Measurements from ENCODE around the gene ABR. TPM values are rescaled to one million over a fixed set of nuclear protein-coding genes. Genes with fewer than 3 reads are reported as not detected.
"Not testable (repeated sequence)": the region's sequence is repeated elsewhere in the genome, so short reads cannot be mapped to it uniquely, and the experiment has no call there.

Gene ABR
- total RNA-seq, 1 donor from 2014 or later = 62.5 TPM

DNA sequence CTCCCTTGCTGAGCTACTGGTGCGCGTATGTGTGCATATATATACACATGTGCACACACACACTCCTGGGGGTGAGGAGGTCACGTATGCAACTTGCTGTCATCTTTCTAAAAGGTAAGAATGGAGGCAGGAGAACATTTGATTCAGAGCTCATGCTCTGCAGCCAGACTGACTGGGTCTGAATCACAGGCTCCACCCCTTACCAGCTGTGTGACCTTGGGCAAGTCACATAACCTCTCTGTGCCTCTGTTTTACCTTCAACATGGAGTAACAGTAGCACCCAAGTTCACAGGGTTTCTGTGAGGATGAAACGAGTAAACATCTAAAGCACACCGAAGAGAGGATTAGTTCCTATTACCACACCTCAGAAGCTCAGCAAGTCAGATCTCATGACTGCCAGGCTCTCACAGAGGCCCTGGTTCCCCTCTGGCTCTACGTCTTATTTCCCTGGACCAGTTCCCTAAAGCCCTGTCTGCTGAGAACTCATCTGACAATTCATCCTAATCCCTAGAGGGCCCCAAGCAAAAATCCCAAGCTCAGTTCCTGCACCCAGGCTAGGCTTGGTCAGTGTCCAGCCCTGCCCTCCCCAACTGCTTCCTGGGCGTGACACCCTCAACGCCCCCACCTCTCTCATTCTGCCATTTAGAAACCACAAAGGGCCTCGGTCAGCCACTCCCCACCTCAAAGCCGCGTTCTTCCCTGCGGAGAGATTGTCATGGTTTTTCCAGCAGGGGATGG, 28.7 kb downstream of the ABR start:
- no peak for DNase-seq (ENCODE audit: extremely low read depth, low read depth, low spot score)

DNA sequence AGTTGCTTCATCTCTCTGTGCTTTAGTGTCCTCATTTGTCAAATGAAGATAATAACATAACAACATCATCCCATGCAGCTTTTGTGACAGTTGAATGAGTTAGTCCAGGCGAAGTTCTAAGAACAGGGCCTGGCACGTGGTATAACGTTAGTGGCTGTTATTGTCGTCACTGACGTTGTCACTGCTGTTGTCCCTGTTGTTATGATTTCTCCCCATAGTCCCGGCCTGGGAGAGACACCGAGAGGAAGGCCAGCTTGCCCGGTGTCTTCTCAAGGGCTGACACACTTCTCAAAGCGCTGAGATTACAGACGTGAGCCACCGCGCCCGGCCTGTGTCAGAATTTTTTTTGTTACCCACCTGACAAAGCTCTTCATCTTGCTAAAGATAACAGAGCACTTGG, 29.9 kb downstream of the ABR start:
- DNase-seq (ENCODE audit: extremely low read depth, low read depth, low spot score) = no peak

DNA sequence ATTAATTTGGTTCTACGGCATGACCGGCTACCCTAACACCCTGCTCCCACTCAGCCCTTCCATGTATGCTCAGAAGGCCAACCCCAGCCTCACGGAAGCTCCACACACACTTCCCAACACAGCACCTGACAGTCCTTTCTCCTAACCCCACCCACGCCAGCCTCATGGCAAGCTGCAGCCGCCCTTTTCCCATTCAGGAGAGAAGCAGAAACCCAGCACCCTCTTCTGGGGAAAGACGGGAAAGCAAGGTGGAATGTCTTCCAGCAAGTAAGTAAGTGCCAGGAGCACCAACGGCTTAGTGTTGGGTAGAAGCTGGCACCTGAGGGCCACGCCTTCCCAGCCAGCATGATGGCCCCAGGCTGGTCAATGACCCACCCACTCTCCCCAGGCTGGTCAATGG, 32.1 kb downstream of the ABR start:
- DNase-seq (ENCODE audit: extremely low read depth, low read depth, low spot score) = no peak

DNA sequence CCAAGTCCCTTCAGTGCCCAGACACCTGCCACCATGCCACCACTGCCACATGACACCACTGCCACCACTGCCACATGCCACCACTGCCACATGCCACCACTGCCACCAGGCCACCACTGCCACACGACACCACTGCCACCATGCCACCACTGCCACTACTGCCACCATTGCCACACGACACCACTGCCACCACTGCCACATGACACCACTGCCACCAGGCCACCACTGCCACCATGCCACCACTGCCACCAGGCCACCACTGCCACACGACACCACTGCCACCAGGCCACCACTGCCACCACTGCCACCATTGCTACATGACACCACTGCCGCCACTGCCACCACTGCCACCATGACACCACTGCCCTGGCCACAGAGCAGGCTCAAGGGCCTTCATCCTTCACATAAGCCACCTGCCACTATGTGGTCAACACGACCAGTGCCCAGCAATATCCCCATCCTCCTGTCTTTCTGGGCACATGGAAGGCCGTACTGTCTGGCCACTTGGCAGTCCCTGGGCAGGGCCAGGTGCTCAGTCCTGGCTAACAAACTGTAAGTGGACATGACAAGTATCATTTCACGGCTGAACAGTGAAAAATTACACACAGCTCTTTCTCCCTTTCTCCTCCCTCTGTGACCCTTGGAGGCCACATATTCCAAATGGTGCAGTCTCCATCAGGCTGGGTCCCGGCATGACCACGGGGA, 33.1 kb downstream of the ABR start:
- no peak for DNase-seq (ENCODE audit: extremely low read depth, low read depth, low spot score)

DNA sequence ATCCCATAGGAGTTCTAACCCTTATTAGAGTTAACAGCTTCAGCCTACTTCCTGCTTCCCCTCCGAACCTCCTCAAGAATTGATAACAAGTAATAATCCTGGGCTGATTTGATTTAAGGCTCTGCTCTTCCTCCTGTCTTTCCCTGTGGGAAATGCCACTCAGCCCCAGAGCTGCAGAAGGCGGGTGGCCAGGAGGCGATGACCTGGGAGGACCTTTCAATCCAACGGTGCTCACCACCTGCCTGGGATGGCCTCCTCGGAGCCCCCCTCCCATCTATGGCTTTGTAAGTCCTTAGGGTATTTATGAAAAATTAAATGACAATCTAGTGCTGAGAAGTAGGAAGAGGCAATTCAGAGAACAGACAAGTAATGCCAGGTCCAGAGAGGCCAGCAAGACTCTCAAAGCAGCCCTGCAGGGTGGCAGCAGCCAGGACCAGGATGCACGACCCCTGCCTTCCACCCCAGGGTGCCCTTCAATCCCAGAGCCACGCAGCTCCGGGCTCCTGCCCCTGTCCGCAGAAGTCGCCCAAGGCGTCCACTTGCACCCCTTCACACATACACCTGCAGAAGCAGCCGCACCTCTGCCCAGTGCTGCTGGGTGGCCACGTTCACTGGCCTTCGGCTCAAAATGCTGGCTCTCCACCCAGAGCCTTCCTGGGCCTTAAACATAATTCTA, 34.3 kb downstream of the ABR start:
- DNase-seq (ENCODE audit: extremely low read depth, low read depth, low spot score) = no peak

DNA sequence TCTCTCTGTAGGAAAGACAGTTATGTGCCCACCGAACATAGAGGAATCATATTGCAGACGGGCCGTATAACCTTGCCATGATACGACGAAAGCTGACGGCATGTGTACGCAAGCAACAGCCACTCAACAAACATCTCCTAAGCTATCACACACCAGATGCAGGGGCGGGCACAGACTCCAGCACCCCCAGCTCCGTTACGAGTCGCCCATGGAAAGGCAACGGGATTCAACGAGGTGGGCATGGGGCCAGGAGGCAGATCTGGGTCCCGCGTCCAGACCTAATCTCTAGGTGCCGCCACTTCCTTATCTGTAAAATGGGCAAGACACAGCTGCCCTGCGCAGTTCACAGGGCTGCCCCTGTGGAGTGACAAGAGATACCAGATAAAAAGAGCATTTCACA, 35.6 kb downstream of the ABR start:
- no peak for DNase-seq (ENCODE audit: extremely low read depth, low read depth, low spot score)

DNA sequence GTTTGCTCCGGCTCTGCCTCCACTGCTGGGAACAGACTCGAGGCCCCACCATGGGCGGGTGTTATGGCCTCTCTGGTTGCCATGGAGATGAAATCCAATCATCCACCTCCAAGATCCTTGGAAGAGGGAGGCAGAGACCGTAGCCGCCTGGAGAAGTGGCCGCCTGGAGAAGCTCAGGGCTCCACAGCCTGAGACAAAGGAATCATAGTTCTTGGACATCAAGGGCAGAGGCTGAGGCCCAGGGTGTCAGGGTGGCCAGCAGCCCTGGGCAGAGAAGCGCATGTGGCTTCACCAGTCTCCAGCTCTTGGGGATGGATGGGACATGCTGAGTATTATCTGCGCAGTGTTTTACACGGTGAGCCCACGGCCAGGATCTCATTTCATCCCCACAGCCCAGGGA, 36.2 kb downstream of the ABR start:
- DNase-seq (ENCODE audit: extremely low read depth, low read depth, low spot score) = no peak

DNA sequence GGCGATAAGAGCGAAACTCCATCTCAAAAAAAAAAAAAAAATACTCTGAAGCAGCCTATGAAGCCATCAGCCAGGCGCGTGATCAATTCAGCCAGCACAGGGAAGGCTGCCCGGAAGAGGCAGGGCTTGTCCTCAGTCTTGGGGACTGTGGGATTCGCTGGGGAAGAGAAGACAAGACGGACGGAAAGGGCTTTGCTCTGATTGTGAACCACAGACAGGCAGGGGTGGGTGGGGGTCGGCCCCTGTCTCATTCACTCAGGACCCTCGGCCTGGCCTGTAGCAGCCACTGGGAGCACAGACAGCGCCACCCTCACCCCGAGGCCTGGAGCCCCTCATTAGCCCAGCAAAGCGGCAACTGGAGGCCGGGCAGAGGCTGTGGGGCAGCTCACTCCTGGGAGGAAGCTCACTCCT, 37.2 kb downstream of the ABR start:
- no peak for DNase-seq (ENCODE audit: extremely low read depth, low read depth, low spot score)

DNA sequence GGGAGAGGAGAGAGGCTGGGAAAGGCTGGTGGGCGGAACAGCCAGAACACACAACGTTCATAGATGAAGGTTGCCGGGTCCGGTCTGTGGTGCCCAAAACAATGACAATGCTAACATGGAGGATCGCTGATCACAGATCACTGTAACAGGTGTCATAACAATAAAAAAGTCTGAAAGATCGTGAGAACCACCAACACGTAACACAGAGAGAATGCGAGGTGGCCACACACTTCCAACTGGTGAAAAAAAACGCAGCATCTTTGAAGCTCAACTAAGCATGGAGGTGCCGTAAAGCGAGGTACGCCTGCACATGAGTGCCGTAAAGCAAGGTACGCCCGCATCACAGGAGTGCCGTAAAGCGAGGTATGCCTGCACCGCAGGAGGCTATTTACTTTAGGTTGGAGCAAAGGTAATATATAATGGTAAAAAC, 42.3 kb downstream of the ABR start:
- no peak for DNase-seq (ENCODE audit: extremely low read depth, low read depth, low spot score)

DNA sequence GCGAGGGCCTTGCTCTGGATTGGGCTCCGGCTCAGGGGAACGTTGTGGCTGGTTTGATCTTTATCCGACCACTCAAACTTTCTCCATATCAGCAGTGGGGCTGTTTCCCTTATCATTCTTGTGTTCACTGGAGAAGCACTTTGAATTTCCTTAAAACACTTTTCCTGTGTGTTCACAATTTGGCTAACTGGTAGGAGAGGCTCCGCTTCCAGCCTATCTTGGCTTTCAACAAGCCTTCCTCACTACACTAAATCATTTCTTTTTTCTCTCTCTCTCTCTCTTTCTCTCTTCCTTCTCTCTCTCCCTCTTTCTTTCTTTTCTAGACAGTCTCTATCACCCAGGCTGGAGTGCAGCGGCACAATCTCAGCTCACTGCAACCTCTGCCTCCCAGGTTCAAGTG, 43.0 kb downstream of the ABR start:
- DNase-seq (ENCODE audit: extremely low read depth, low read depth, low spot score) = no peak

DNA sequence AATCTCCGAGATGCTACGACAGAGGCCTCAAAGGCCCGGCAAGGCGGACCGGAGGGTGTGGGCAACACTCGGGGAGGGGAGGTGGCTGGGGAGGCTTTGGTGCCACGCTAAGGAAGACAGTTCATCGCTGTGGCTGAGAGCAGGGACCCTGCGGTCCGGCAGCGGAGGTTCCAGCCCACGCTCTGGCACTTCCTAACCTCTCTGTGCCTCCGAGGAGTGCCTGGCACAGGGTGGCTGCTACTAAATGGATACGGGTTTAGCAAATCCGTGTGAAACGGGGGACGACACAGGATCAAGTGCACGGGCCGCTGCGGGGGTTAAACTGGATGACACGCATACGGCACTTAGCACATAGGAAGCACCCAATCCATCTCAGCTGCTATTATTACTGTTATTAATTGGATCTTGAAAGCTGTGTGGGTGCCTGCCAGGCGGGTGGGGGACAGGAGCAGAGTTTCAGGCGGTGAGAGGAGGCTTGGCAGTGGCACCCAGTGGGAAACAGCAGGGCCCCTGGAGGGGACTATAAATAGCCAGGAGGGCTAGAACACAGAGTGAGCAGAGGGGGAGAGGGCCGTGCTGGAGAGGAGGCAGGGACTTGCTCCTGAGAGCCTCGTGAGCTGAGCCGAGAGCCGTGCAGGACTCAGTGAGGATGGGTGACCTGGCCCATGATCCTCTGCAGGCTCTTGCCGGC, 45.0 kb downstream of the ABR start:
- no peak for DNase-seq (ENCODE audit: extremely low read depth, low read depth, low spot score)

DNA sequence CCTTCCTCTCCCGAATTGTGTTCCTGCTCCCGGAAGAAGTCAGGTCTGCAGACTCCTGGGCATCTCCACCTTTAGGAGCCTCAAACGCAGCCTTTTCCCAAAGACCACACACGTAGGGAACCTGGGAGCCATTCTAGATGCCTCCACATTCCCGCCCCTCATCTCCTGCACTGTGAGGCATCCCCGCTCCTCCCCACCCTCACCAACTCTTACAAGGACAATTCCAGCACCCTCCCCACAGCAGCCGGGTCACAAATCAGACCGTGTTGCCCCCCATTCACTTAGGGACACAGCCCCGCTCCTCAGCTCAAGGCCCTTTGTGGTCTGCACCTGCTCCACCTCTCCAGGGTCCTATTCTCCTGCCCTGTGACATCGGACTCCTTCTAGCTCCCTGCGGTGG, 49.6 kb downstream of the ABR start:
- no peak for DNase-seq (ENCODE audit: extremely low read depth, low read depth, low spot score)

DNA sequence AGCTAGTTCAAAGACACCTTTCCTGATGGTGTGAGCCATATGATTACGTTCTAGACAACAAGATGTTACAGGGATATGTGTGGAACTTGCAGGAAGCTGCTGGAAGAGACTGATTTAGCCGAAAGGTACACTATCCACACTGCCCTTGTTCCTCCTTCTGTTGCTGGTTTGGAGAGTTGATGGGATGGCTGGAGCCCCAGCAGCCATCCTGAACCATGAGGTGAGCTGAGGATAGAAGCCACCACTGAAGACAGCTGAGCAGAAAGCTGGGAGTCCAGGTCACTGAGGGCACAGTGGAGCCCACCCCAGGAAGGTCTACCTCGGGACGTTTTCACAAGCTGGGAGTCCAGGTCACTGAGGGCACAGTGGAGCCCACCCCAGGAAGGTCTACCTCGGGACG, 51.3 kb downstream of the ABR start:
- DNase-seq (ENCODE audit: extremely low read depth, low read depth, low spot score) = not testable (repeated sequence)

DNA sequence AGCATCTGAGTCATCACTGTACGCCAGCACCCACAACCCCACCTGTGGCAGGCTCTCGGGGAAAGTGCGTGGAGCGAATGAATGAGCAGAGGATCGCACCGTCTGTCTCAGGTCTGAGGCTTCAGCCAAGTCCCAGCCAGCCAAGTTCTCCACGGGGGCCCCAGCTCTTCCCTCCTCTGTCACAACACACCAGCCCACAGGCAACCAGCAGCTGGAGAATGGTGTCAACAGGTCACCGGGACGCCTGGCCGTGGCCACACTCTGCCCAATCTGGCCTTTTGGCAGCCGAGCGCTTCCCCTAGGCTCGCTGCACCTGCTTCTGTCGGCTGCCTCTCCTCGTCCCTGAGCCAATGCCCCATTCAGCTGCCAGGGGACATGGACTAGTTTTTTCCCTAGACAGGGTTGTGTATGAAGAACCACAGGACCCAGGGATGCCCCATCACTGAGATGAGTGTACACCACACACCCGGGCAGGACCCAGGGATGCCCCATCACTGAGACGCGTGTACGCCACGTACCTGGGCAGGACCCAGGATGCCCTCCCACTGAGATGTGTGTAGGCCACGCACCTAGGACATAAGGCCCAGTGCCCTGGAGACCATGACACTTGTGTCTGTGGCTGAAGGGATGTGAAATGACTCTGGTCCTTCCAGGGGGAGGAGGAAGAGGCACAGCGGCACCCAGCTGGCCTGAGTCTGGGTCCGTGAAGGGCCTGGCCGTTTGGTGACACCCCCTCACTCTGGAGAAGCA, 52.8 kb downstream of the ABR start:
- no peak for DNase-seq (ENCODE audit: extremely low read depth, low read depth, low spot score)

DNA sequence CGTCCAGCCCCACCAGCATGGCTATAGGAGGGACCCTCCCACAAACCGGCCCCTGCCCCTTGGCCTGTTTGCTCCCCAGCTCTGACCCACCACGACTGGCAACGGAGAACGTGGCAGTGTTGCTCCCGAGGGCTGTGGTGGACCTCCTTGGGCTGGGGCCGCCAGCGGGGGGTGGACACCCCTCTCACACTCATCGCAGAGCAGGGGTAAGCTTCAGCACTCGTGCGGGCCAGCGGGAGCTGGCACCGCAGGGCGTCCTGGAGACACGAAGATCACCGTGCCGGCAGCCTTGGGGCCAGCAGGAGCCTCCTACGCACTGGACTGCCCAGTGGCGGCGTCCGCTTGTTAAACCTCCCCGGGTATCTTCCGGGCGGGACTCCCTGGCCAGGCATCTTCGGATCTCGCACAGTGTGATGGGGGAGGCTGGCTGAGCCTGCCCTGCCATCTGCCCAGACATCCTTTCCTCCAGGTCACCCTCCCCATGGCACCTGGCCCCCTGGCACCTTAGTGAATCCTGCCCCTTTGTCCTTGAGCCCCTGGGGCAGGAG, 53.5 kb downstream of the ABR start:
- DNase-seq (ENCODE audit: extremely low read depth, low read depth, low spot score) = no peak

DNA sequence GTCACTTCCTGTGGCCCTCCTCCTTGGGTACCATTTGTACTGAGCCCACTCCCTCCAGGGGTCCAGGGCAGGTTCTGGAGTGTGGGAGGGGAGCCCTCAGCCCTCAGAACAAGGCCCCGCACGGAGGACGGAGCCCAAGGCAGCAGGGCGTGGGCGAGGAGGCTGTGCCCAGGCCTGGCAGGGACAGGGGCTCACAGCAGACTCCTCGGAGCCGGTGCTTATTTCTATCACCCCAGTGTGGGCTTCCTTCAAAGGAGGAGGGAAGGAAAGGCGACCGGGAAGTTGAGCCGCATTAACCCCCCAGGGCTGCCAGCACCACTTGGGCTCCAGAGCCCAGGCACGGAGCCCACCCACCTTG, 54.0 kb downstream of the ABR start:
- DNase-seq (ENCODE audit: extremely low read depth, low read depth, low spot score) = no peak

DNA sequence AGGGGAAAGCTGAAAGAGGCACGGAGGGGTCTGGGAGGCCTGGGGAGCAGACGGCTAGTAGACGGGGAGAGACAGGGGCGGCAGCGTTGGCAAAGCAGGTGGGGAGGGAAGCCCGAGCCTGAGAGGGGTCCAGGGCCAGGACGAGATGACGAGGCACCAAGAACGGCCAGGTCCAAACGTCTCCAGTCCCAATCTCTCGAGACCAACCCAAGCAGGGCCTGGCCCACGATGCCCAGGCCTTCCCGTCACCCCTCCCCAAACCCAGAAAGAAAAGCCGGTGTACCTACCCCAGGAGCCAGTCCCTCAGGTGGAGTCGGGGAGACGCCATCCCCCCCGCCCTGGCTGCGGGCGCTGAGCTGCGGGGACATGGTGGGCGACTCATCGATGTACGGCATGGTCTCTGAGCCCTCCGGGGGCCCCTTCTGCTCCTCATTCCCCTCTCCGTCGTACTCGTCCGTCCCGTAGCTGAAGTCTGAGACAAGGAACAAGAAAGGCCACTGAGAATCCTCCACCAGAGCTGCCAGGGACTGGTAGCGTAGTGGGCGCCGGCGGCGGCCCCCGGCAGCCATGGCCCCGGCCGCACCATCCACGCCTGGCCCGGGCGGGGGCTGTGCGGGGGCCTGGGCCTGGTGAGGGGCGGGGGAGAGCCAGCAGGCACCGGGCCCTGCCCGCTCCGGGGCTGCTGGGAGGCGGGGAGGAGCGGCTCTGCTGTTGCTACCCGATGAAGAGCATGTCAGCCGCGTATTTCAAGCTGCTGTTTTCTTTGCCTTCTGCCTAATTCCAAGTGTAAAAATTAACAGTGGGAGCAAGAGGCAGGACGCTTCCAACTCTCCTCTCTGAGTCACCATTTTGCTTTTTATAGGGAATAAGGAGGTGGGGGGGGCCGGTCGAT, 54.6 kb downstream of the ABR start:
- no peak for DNase-seq (ENCODE audit: extremely low read depth, low read depth, low spot score)

DNA sequence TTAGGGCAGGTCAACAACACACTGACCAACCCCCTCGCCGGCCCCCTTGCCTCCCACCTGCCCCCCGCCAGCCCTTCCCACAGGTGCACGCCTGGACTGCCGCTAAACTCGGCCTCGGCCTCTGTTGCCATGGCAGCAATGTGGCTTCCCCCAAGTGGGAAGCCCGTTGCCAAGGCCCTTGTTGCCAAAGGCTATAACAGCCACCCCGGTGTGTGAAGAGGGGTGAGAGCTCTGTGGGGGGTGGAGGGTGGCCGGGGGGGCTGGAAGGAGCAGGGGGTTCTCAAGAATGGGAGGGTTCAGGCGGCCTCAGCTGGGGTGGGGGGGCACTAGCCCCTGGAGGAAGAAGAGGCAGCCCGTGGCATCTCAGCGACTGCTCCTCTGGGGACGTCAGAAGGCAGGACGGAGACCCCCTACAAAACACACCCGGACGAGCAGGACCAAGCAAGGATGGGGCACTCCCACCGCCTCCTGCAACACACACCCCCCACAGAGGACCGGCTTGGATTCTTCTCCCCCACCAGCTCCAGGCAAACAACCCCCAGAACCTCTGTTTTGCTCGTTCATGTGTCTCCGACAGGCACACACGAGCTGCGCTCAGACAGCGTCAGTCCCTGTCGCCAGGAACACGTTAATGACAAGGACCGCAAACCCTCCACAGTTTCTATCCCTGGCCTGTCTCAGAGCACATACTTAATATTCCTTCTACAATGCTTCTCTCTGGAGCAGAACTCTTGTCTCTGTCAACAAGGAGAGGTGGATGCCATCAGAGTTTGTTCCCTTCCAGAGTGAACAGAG, 55.7 kb downstream of the ABR start:
- DNase-seq (ENCODE audit: extremely low read depth, low read depth, low spot score) = no peak

DNA sequence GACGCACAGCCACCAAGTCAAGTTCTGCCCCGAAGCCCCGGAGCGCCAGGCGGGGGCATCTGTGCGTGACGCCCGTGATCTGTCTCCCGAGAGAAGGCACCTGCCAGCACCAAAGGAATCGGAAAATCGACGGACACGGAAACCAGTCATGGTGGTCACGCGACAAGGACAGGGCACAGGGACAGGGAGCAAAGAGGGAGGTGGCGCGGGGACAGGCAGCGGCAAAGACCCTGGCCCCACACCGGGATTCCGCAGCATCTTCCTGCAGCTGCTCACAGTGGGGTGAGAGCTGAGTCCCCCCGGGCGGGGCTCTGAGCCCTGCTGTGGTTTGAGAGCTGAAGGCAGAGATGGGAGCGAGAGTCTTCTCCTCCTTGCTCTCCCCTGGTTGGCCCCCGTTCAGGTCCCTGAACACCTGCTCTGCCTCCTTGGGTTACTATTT, 56.4 kb downstream of the ABR start:
- DNase-seq (ENCODE audit: extremely low read depth, low read depth, low spot score) = no peak

Data from glomerular endothelial cell (primary cell).